ENCODE results near the gene KIAA0513.

The KIAA0513 gene

DNA sequence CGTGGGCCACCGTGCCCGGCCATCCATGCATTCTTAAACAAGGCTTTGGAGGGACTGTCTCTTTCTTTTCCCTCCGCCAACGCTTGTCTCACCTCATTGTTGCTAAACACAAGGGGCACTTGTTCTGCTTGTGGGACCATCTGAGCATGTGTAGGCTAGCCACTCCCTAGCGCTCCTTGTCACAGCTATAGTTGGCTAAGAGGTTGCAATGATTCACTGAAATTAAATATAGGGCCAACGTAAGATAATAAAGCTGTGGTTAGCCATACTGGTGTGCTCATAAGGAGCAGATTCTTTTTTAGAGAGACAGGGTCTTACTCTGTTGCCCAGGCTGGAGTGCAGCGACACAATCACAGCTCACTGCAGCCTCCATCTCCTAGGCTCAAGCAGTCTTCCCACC is 41.2 kb downstream of the KIAA0513 start:
- Histone ChIP-seq H3K27me3 (ENCODE audit: insufficient read depth, low read depth, severe bottlenecking) (no peaks in the 10 kb centered on the region), H3K4me3 (ENCODE audit: low read depth, low read length) (no peak overlapping the region), H3K36me3 (no peaks in the 10 kb centered on the region), H3K9me3 (ENCODE audit: severe bottlenecking) (no peaks in the 10 kb centered on the region), H3K27ac (no peak overlapping the region)
- no peak for DNase-seq
- TF ChIP-seq, protein P1, sequence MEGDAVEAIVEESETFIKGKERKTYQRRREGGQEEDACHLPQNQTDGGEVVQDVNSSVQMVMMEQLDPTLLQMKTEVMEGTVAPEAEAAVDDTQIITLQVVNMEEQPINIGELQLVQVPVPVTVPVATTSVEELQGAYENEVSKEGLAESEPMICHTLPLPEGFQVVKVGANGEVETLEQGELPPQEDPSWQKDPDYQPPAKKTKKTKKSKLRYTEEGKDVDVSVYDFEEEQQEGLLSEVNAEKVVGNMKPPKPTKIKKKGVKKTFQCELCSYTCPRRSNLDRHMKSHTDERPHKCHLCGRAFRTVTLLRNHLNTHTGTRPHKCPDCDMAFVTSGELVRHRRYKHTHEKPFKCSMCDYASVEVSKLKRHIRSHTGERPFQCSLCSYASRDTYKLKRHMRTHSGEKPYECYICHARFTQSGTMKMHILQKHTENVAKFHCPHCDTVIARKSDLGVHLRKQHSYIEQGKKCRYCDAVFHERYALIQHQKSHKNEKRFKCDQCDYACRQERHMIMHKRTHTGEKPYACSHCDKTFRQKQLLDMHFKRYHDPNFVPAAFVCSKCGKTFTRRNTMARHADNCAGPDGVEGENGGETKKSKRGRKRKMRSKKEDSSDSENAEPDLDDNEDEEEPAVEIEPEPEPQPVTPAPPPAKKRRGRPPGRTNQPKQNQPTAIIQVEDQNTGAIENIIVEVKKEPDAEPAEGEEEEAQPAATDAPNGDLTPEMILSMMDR (IDR thresholded peaks at IDR 0.05; ENCODE audit: low read depth, low read length): no peak

DNA sequence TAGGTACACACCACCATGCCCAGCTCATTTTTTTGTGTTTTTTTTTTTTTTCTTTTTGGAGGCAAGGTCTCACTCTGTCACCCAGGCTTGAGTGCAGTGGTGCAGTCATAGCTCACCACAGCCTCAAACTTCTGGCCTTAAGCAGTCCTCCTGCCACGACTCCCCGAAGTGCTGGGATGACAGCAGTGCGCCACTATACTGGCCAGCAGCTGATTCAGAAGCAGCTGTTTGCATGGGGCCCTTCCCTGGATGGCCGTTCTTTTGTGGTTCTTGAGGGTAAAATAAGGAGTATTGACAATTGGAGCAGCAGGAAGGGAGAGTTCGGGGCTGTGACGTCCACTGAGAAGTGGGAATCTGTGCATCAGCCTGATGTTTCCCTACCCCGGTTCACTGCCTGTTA is 41.6 kb downstream of the KIAA0513 start:
- TF ChIP-seq, protein P1 (IDR thresholded peaks at IDR 0.05; ENCODE audit: low read depth, low read length): no peak
- Histone ChIP-seq H3K36me3 (no peaks in the 10 kb centered on the region), H3K4me3 (ENCODE audit: low read depth, low read length) (no peak overlapping the region), H3K27me3 (ENCODE audit: insufficient read depth, low read depth, severe bottlenecking) (no peaks in the 10 kb centered on the region), H3K9me3 (ENCODE audit: severe bottlenecking) (no peaks in the 10 kb centered on the region), H3K27ac (no peak overlapping the region)
- no peak for DNase-seq

DNA sequence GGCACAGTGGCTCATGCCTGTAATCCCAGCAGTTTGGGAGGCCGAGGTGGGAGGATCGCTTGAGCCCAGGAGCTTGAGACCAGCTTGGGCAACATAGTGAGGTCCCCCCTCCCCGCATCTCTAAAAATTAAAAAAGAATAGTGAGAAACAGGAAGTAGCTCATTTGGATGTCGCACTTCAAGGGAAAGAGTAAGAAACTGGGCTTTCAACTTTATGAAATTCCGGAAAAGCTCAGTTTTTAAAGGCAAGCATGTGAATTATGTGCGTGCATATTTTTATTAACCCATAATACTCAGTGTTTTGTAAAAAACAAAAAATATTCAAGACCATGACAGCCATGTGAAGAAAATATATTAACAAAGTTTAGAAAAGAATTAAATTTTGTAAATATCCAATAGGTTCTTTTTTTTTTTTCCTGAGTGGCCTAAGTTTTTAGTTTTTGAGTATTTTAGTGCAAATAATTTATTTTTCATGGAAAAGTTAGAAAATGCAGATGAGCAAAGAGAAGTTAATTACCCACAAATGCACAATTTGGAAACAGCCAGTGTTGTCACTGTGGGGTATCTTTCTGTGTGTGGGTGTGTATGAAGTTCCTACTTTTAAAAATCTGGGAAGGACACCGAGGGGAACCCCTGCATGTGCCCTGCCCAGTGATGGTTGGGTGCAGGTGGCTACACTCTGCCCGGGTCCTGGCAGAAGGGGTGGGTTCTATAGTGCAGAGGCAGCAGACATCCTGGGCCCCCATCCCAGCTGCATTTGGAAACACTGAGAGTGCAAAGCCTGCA is 44.7 kb downstream of the KIAA0513 start:
- no peak overlapping the region for H3K4me3 ChIP-seq (ENCODE audit: low read depth, low read length)
- no peak for DNase-seq

DNA sequence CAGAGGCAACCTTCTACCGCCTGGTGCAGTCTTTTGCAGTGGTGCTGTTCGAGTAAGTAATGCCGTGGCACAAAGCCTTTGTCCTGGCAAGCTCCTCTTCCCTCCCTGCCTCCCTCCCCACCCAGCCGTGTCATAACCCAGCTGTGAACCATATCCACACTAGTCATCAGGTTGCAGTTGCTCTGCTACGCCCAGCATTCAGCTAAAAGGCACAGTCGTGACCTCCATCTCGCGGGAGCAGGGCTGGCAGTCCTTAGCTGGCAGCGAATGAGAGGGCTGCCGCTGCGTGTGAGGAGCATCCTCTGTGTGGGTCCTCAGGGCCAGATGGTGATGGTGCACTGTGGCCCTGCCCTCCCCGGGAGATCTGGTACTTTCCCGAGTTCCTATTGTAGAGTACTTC is 45.4 kb downstream of the KIAA0513 start:
- Histone ChIP-seq H3K27ac (no peak overlapping the region), H3K4me3 (ENCODE audit: low read depth, low read length) (no peak overlapping the region), H3K27me3 (ENCODE audit: insufficient read depth, low read depth, severe bottlenecking) (no peaks in the 10 kb centered on the region), H3K9me3 (ENCODE audit: severe bottlenecking) (no peaks in the 10 kb centered on the region), H3K36me3 (no peaks in the 10 kb centered on the region)
- TF ChIP-seq, protein P1 (IDR thresholded peaks at IDR 0.05; ENCODE audit: low read depth, low read length): no peak
- no peak for DNase-seq

More for the DNA sequence above, 44.7 kb downstream of the KIAA0513 start:
- TF ChIP-seq, protein P1 (IDR thresholded peaks at IDR 0.05; ENCODE audit: low read depth, low read length): no peak
- Histone ChIP-seq H3K9me3 (ENCODE audit: severe bottlenecking) (no peaks in the 10 kb centered on the region), H3K27ac (no peak overlapping the region), H3K27me3 (ENCODE audit: insufficient read depth, low read depth, severe bottlenecking) (no peaks in the 10 kb centered on the region), H3K36me3 (no peaks in the 10 kb centered on the region)

DNA sequence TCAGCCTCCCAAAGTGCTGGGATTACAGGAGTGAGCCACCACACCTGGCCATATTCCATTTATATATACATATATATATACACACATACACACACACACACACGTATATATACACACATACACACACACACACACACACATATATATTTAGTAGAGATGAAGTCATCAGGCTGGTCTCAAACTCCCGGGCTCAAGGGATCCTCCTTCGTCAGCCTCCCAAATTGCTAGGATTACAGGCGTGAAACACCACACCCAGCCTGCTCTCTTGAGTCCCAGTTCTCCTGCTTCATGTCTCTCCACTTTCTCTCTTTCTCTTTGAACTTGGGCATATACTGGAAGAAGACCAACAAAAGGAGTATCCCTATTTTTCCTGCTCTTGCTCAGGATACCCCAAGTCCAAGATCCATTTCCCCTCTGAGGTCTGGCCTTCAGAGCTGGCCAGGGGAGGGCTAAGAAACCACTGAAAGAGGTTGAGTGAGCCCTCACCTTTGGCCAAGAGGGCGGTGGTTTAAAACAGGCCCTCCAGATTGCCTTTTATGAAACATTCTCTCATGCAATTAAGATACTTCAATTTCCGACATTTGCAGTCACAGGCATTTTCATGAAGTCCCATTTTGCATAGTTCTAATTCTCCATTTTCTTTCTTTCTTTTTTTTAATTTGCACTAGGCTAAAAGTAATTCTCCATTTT is 46.8 kb downstream of the KIAA0513 start:
- no peaks in the 10 kb centered on the region for H3K36me3 ChIP-seq
- H3K27ac ChIP-seq: no peak overlapping the region
- no peak for DNase-seq
- TF ChIP-seq, protein P1 (IDR thresholded peaks at IDR 0.05; ENCODE audit: low read depth, low read length): no peak
- no peak overlapping the region for H3K4me3 ChIP-seq (ENCODE audit: low read depth, low read length)
- H3K9me3 ChIP-seq (ENCODE audit: severe bottlenecking): no peaks in the 10 kb centered on the region
- no peaks in the 10 kb centered on the region for H3K27me3 ChIP-seq (ENCODE audit: insufficient read depth, low read depth, severe bottlenecking)

Data from WERI-Rb-1 (cell line).